Measurements from ENCODE around the gene MAPK12.

DNA sequence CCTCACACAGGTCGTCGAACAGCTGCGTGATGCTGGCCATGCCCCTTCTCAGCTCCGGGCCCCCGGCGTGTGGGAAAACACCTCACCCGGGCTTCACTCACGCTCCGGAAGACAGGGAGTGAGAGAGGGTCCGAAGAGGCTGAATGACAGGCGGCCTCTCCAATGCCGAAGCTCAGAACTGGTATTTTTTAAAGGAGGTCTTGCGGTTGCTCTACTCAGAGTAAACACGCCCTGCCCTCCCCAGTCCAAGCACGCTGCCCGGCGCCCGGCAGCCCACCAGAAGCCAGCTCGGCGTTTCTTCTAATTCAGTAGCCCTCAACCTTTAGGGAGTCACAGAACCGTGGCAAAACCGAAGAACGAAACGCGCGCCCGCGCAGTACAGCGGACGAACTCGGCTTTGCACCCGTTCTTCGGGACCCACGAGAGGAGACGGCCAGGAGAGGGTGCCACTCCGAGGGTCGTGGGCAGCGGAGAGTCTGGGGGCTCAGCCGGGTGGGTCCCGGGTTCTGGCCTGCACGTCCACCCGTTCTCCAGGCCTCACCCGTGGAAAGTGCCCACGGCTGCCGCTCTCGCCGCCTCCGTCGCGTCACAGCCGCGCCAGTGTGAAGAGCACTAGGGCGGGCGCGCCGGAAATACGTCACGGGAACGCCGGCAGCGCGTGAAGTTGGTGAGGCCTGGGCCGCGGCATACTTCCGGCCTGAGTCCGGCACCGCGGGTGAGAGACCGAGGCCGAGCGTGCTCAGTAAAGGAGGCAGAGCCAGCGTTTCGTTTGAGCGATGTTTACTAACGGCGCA is 16.9 kb downstream of the MAPK12 start, which contains the start of gene TUBGCP6:
- peak in 3 of 4 experiments; percentile 19 to 44 (median 23) for TF ChIP-seq CTCF (IDR thresholded peaks at IDR 0.05)
- TF ChIP-seq POLR2A (IDR thresholded peaks at IDR 0.05) = peak; percentile 24 to 86
